ENCODE data around the gene FOSL2. TPM values are rescaled to one million over a fixed set of nuclear protein-coding genes. Genes with fewer than 3 reads are reported as not detected.

The FOSL2 gene
- total RNA-seq, 4 donors from 2014 or later, result 46.2 to 239 (median 207) TPM

- Histone ChIP-seq H3K4me3 (no peak overlapping the region), H3K4me1 (peaks cover 0 to 49% (median 0%) of the 10 kb centered on the region in 4 donors), H3K9me3 (no peaks in the 10 kb centered on the region), H3K27ac (peak overlapping the region in 1 of 4 donors; percentile 79), H3K27me3 (no peaks in the 10 kb centered on the region), H3K36me3 (peaks cover 0 to 91% (median 0%) of the 10 kb centered on the region in 3 donors)
- TF ChIP-seq CTCF (IDR thresholded peaks at IDR 0.05) (no peak), POLR2A (IDR thresholded peaks at IDR 0.05) (no peak)
- peak in 2 of 3 donors; percentile 46 to 49 for DNase-seq
Measured at GRCh38 chr2:28411956-28412609, 19.4 kb downstream of the FOSL2 start.

DNA sequence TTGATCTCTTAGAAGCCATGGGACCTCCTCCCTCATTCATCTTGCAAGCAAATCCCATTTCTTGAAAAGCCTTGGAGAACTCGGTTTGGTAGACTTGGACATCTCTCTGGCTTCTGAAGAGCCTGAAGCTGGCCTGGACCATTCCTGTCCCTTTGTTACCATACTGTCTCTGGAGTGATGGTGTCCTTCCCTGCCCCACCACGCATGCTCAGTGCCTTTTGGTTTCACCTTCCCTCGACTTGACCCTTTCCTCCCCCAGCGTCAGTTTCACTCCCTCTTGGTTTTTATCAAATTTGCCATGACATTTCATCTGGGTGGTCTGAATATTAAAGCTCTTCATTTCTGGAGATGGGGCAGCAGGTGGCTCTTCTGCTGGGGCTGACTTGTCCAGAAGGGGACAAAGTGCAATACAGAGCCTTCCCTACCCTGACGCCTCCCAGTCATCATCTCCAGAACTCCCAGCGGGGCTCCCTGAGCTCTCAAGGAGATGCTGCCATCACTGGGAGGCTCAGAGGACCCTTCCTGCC is 20.0 kb downstream of the FOSL2 start:
- no peaks in the 10 kb centered on the region for H3K27me3 ChIP-seq
- no peak overlapping the region for H3K4me3 ChIP-seq
- peak overlapping the region in 2 of 4 donors; percentile 30 to 44 for H3K27ac ChIP-seq
- TF ChIP-seq CTCF (IDR thresholded peaks at IDR 0.05), result no peak
- no peak for TF ChIP-seq POLR2A (IDR thresholded peaks at IDR 0.05)
- DNase-seq, result peak in 1 of 3 donors; percentile 47
- peaks cover 0 to 91% (median 0%) of the 10 kb centered on the region in 3 donors for H3K36me3 ChIP-seq
- no peaks in the 10 kb centered on the region for H3K9me3 ChIP-seq
- H3K4me1 ChIP-seq, result peaks cover 0 to 43% (median 0%) of the 10 kb centered on the region in 4 donors

GRCh38 chr2:28413152-28413898 is 20.7 kb downstream of the FOSL2 start:
- H3K4me1 ChIP-seq, result peaks cover 0 to 43% (median 0%) of the 10 kb centered on the region in 4 donors
- H3K9me3 ChIP-seq, result no peaks in the 10 kb centered on the region
- peak in 2 of 3 donors; percentile 52 to 59 for DNase-seq
- TF ChIP-seq CTCF (IDR thresholded peaks at IDR 0.05) (peak in 3 of 6 experiments; percentile 31 to 45 (median 32)), POLR2A (IDR thresholded peaks at IDR 0.05) (no peak)
- H3K4me3 ChIP-seq, result no peak overlapping the region
- peak overlapping the region in 2 of 4 donors; percentile 30 to 44 for H3K27ac ChIP-seq
- H3K36me3 ChIP-seq, result peaks cover 0 to 88% (median 0%) of the 10 kb centered on the region in 3 donors
- H3K27me3 ChIP-seq, result no peaks in the 10 kb centered on the region

GRCh38 chr2:28413899-28414295 is 21.2 kb downstream of the FOSL2 start:
- Histone ChIP-seq H3K36me3 (peaks cover 0 to 82% (median 0%) of the 10 kb centered on the region in 3 donors), H3K27me3 (no peaks in the 10 kb centered on the region), H3K4me1 (peaks cover 0 to 39% (median 0%) of the 10 kb centered on the region in 4 donors), H3K9me3 (no peaks in the 10 kb centered on the region), H3K27ac (peak overlapping the region in 2 of 4 donors; percentile 30 to 44), H3K4me3 (no peak overlapping the region)
- DNase-seq, result no peak
- TF ChIP-seq POLR2A (IDR thresholded peaks at IDR 0.05) (no peak), CTCF (IDR thresholded peaks at IDR 0.05) (no peak)

GRCh38 chr2:28414583-28414982 is 21.9 kb downstream of the FOSL2 start:
- Histone ChIP-seq H3K4me3 (no peak overlapping the region), H3K4me1 (peaks cover 0 to 34% (median 0%) of the 10 kb centered on the region in 4 donors), H3K27me3 (no peaks in the 10 kb centered on the region), H3K27ac (no peak overlapping the region), H3K36me3 (peaks cover 0 to 75% (median 0%) of the 10 kb centered on the region in 3 donors), H3K9me3 (no peaks in the 10 kb centered on the region)
- no peak for TF ChIP-seq CTCF (IDR thresholded peaks at IDR 0.05)
- no peak for TF ChIP-seq POLR2A (IDR thresholded peaks at IDR 0.05)
- peak in 1 of 3 donors; percentile 28 for DNase-seq

All from Peyer's patch (tissue), 4 donors.